Left lung (tissue), 10 donors: ENCODE data around the gene EIF4G3. TPM values are rescaled to one million over a fixed set of nuclear protein-coding genes. Genes with fewer than 3 reads are reported as not detected.
A peak's percentile ranks its signal among the peaks of the same experiment; 100 is the strongest.
"Not testable (repeated sequence)": the region's sequence is repeated elsewhere in the genome, so short reads cannot be mapped to it uniquely, and the experiment has no call there.

Experiments used
- ATAC-seq: fragments of 200-7000 bp; cut with Tn5 transposase; one replicate; pipeline ENCODE4 v1.9.1; 2020; ENCODE audit warnings: moderate library complexity
- DNase-seq, 4 donors: peaks; one replicate each; pipeline ENCODE4 v3.0.0-alpha.2; 2013 to 2020
- H3K27ac ChIP-seq, 2 donors: fragments of 200-600 bp; sonication (generic) in 1 of 2; one replicate each; pipeline versions ENCODE4 v1.5.0 to v1.8.0; 2020 to 2021
- H3K27me3 ChIP-seq, 2 donors: fragments of 200-600 bp; sonication (generic) in 1 of 2; one replicate each; pipeline versions ENCODE4 v1.5.0 to v1.8.0; 2020 to 2021
- H3K36me3 ChIP-seq, 2 donors: fragments of 200-600 bp; sonication (generic) in 1 of 2; one replicate each; pipeline versions ENCODE4 v1.5.0 to v1.8.0; 2020 to 2021
- H3K4me1 ChIP-seq, 2 donors: fragments of 200-600 bp; one replicate each; pipeline ENCODE4 v1.8.0; 2021
- H3K4me3 ChIP-seq, 2 donors: fragments of 200-600 bp; sonication (generic) in 1 of 2; one replicate each; pipeline versions ENCODE4 v1.5.0 to v1.8.0; 2020 to 2021; ENCODE audit warnings: mild to moderate bottlenecking in 1 of 2
- H3K9me3 ChIP-seq, 2 donors: fragments of 200-600 bp; sonication (generic) in 1 of 2; one replicate each; pipeline versions ENCODE4 v1.5.0 to v1.8.0; 2020 to 2021
- CTCF ChIP-seq, 2 donors: fragments of 200-600 bp; sonication (generic) in 1 of 2; IDR thresholded peaks; one replicate each; pipeline versions ENCODE4 v1.5.0 to v1.8.0; 2021; ENCODE audit warnings: antibody characterized with exemption in 2 of 2
- intact Hi-C, 2 donors: fragments of 100-400 bp; cut with DNase I; formaldehyde crosslinking; loops; one replicate each; pipeline versions ENCODE4 v1.11.2 to v1.14.2; 2022
- polyA plus RNA-seq, 6 donors: library from polyadenylated mRNA; unstranded; fragments of 120-200 nt; gene quantifications; one replicate each; pipeline ENCODE4 v1.2.1, GENCODE V29; 2013; ENCODE audit not compliant: insufficient read length in 6 of 6
- total RNA-seq, 2 donors: library from RNA; stranded (reverse); fragmentation: NEBNext Ultra II Directional; extraction: Animal tissue kit (Norgen Biotek cat#: 25700); gene quantifications; one replicate each; pipeline ENCODE4 v1.2.1, GENCODE V29; 2021
- donor health status: DM: no; HTN: yes; CAD: no.
- donor health status: DM: no; HTN: no; CAD: no.

EIF4G3 gene
- total and polyA plus RNA-seq, 8 donors, result 54.6 to 67.9 (median 61.7) TPM

GRCh38 chr1:21099869-21100131 is 76.9 kb downstream of the EIF4G3 start:
- no peak for TF ChIP-seq CTCF (IDR thresholded peaks at IDR 0.05)
- intact Hi-C loops, result no loop called here
- no peaks in the 10 kb centered on the region for H3K9me3 ChIP-seq
- peaks cover 0 to 10% of the 10 kb centered on the region in 2 donors for H3K36me3 ChIP-seq
- peak overlapping the region in 1 of 2 donors; percentile 61 for H3K27ac ChIP-seq
- H3K4me1 ChIP-seq, result peaks cover 0 to 20% of the 10 kb centered on the region in 2 donors
- H3K27me3 ChIP-seq, result no peaks in the 10 kb centered on the region
- no peak overlapping the region for H3K4me3 ChIP-seq
- no peak for ATAC-seq
- DNase-seq, result no peak

- no peaks in the 10 kb centered on the region for H3K9me3 ChIP-seq
- peaks cover 0 to 20% of the 10 kb centered on the region in 2 donors for H3K4me1 ChIP-seq
- peak overlapping the region in 1 of 2 donors; percentile 61 for H3K27ac ChIP-seq
- intact Hi-C loops, result no loop called here
- DNase-seq (no peak), ATAC-seq (no peak)
- peaks cover 0 to 5% of the 10 kb centered on the region in 2 donors for H3K36me3 ChIP-seq
- no peak overlapping the region for H3K4me3 ChIP-seq
- H3K27me3 ChIP-seq, result no peaks in the 10 kb centered on the region
- no peak for TF ChIP-seq CTCF (IDR thresholded peaks at IDR 0.05)
Measured at GRCh38 chr1:21099034-21099868, 77.4 kb downstream of the EIF4G3 start.

- Histone ChIP-seq H3K27ac (no peak overlapping the region), H3K36me3 (peaks cover 0 to under 1% of the 10 kb centered on the region in 2 donors), H3K27me3 (no peaks in the 10 kb centered on the region), H3K9me3 (no peaks in the 10 kb centered on the region), H3K4me3 (no peak overlapping the region), H3K4me1 (peaks cover 0 to 20% of the 10 kb centered on the region in 2 donors)
- ATAC-seq (no peak), DNase-seq (no peak)
- TF ChIP-seq CTCF (IDR thresholded peaks at IDR 0.05), result no peak
- intact Hi-C loops, result no loop called here
Measured at GRCh38 chr1:21098186-21098915, 78.3 kb downstream of the EIF4G3 start.

- Histone ChIP-seq H3K36me3 (no peaks in the 10 kb centered on the region), H3K27me3 (no peaks in the 10 kb centered on the region), H3K4me1 (peaks cover 0 to 20% of the 10 kb centered on the region in 2 donors), H3K9me3 (no peaks in the 10 kb centered on the region), H3K4me3 (no peak overlapping the region), H3K27ac (no peak overlapping the region)
- DNase-seq, result no peak
- TF ChIP-seq CTCF (IDR thresholded peaks at IDR 0.05), result no peak
- ATAC-seq, result no peak
- intact Hi-C loops, result no loop called here
Measured at GRCh38 chr1:21097729-21098128, 79.0 kb downstream of the EIF4G3 start.

DNA sequence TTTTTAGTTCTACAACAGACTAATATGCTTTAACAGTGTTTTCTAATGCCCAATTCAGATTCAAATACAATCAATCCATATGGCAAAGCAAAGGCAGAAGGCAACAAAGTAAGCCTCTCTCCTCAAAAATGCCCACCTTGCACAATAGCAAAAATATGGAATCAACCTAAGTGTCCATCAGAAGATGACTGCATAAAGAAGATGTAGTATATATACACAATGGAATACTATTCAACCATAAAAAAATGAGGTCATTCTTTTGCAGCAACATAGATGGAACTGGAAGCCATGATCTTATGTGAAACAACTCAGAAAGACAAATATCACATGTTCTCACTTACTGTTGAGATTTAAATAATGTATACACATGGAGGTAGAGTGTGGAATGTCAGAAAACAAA is 80.7 kb downstream of the EIF4G3 start:
- H3K4me3 ChIP-seq, result no peak overlapping the region
- intact Hi-C loops, result no loop called here
- peaks cover 0 to 25% of the 10 kb centered on the region in 2 donors for H3K4me1 ChIP-seq
- TF ChIP-seq CTCF (IDR thresholded peaks at IDR 0.05), result no peak
- H3K36me3 ChIP-seq, result no peaks in the 10 kb centered on the region
- H3K9me3 ChIP-seq, result no peaks in the 10 kb centered on the region
- H3K27ac ChIP-seq, result no peak overlapping the region
- DNase-seq (no peak), ATAC-seq (no peak)
- H3K27me3 ChIP-seq, result no peaks in the 10 kb centered on the region

DNA sequence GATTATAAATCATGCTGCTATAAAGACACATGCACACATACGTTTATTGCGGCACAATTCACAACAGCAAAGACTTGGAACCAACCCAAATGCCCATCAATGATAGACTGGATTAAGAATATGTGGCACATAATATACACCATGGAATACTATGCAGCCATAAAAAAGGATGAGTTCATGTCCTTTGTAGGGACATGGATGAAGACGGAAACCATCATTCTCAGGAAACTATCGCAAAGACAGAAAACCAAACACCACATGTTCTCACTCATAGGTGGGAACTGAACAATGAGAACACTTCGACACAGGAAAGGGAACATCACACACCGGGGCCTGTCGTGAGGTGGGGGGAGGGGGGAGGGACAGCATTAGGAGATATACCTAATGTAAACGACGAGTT is 82.4 kb downstream of the EIF4G3 start:
- peaks cover 0 to 27% of the 10 kb centered on the region in 2 donors for H3K4me1 ChIP-seq
- H3K27me3 ChIP-seq, ATAC-seq, H3K4me3 ChIP-seq, H3K36me3 ChIP-seq, DNase-seq, H3K27ac ChIP-seq, intact Hi-C loops, H3K9me3 ChIP-seq: not testable (repeated sequence)

- ATAC-seq, H3K36me3 ChIP-seq, H3K27me3 ChIP-seq, H3K4me3 ChIP-seq, intact Hi-C loops, H3K9me3 ChIP-seq, DNase-seq, H3K27ac ChIP-seq: not testable (repeated sequence)
- H3K4me1 ChIP-seq, result peaks cover 0 to 28% of the 10 kb centered on the region in 2 donors
Measured at GRCh38 chr1:21093271-21093958, 83.3 kb downstream of the EIF4G3 start.
